ENCODE results near the gene HSPA2.
A peak's percentile ranks its signal among the peaks of the same experiment; 100 is the strongest.

The HSPA2 gene

GRCh38 chr14:64540208-64541202 is at the start of gene HSPA2:
HSPA2 (plus strand) TSS chr14:64540741; CDS start chr14:64540850, 109 bp downstream.
- DNase-seq = peak; percentile 87

- no peak for DNase-seq
Observed at GRCh38 chr14:64491637-64492036, 48.9 kb upstream of the HSPA2 start.

- DNase-seq = no peak
Observed at GRCh38 chr14:64493455-64493854, 47.1 kb upstream of the HSPA2 start.

- no peak for DNase-seq
Observed at GRCh38 chr14:64495252-64495651, 45.3 kb upstream of the HSPA2 start.

- DNase-seq = no peak
Observed at GRCh38 chr14:64496764-64497163, 43.8 kb upstream of the HSPA2 start.

GRCh38 chr14:64500088-64500487 is 40.5 kb upstream of the HSPA2 start:
- DNase-seq = no peak

- DNase-seq = no peak
Observed at GRCh38 chr14:64501411-64502171, 39.0 kb upstream of the HSPA2 start.

GRCh38 chr14:64502456-64502855 is 38.1 kb upstream of the HSPA2 start:
- DNase-seq = no peak

- DNase-seq = no peak
Observed at GRCh38 chr14:64502887-64503433, 37.6 kb upstream of the HSPA2 start.

- DNase-seq = peak; percentile 94
Observed at GRCh38 chr14:64503434-64504309, 36.9 kb upstream of the HSPA2 start, which contains the start of gene ZBTB25. ZBTB25 (minus strand) TSS chr14:64503838; CDS start chr14:64490533, 13,305 bp downstream.

GRCh38 chr14:64504310-64504896 is 36.1 kb upstream of the HSPA2 start, which contains the start of gene ZBTB1:
ZBTB1 (plus strand) TSS chr14:64504770; CDS start chr14:64521505, 16,735 bp downstream.
- peak; percentile 75 for DNase-seq

- peak; percentile 74 for DNase-seq
Observed at GRCh38 chr14:64504897-64505794, 35.4 kb upstream of the HSPA2 start.

- DNase-seq = no peak
Observed at GRCh38 chr14:64506721-64507120, 33.8 kb upstream of the HSPA2 start.

- no peak for DNase-seq
Observed at GRCh38 chr14:64507376-64508156, 33.0 kb upstream of the HSPA2 start.

- no peak for DNase-seq
Observed at GRCh38 chr14:64508215-64508776, 32.2 kb upstream of the HSPA2 start.

GRCh38 chr14:64509036-64509435 is 31.5 kb upstream of the HSPA2 start:
- no peak for DNase-seq

GRCh38 chr14:64510825-64511671 is 29.5 kb upstream of the HSPA2 start:
- DNase-seq = peak; percentile 35

- DNase-seq = no peak
Observed at GRCh38 chr14:64513271-64513670, 27.3 kb upstream of the HSPA2 start.

All from activated CD4-positive, alpha-beta T cell treated with anti-CD3 and anti-CD28 coated beads for 1 hour (primary cell).